LNCAP (cell line): ENCODE measurements around the gene CADM1.

ENCODE experiments used
- TF ChIP-seq, protein P1 (sequence below): fragments of 450-650 bp; IDR thresholded peaks from 2 replicates; pipeline ENCODE4 v1.5.1; 2017; ENCODE audit warnings: mild to moderate bottlenecking

The CADM1 gene

DNA sequence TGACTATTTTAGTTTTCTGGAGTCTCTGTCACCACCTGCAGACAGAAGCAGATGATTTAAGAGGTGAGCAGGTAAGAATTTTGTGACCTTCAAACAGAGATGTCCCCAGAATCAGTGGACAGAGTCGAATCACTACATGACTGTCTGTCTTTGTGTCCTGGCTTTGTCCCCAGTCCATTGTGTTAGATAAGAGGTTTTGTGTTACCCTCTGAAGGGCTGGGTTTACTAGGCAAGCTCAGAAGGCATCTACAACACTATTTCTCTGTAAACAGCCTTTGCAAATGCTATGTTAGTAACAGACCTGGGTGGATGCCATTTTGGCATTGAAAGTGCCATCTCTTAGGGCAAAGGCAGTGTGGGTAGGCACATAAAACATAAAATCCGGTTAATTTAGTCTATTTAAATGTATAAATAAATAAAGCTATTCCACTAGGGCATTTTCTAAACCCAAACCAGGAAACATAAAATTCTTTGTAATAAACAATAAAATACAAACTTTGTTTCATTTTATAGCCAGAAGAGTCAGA lies 40.3 kb upstream of the CADM1 start:
- TF ChIP-seq, protein P1, sequence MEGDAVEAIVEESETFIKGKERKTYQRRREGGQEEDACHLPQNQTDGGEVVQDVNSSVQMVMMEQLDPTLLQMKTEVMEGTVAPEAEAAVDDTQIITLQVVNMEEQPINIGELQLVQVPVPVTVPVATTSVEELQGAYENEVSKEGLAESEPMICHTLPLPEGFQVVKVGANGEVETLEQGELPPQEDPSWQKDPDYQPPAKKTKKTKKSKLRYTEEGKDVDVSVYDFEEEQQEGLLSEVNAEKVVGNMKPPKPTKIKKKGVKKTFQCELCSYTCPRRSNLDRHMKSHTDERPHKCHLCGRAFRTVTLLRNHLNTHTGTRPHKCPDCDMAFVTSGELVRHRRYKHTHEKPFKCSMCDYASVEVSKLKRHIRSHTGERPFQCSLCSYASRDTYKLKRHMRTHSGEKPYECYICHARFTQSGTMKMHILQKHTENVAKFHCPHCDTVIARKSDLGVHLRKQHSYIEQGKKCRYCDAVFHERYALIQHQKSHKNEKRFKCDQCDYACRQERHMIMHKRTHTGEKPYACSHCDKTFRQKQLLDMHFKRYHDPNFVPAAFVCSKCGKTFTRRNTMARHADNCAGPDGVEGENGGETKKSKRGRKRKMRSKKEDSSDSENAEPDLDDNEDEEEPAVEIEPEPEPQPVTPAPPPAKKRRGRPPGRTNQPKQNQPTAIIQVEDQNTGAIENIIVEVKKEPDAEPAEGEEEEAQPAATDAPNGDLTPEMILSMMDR, result no peak

DNA sequence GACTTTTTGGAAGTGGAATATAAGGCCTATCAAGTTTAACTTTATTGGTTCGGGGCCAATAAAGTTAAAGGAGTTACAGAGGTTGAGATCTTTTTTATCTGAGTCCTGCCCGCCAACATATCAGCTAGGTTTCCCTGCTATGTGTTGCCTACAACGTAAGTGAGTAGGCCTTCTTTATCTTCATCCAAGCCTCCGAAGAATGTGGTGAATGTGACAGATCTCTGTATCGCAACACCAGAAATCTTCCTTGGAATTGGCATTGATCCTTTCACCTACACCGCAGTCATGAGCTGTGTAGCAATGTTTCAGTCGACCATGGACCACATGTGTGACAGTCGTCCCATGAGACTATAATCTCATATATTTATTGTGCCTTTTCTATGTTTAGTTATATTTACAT lies 37.3 kb upstream of the CADM1 start:
- TF ChIP-seq, protein P1, result no peak

DNA sequence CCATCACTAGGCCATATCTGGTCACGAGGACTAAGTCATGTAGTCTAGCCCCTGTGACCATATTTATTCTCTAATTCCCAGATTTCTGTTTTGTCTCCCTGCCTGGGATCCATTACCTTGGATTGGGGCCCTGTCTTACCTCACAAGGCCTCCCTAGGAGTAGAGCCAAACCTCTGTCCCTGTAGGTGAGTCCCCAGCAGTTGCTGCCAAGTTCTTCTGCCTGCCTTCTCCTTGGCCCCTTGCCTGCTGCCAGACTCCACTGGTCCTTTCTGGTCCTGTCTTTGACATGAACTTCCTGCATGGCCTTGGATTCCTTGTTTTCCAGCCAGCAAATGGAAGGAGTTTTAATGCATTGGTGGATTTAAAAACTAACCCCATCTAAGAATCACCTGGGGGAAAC lies 35.6 kb upstream of the CADM1 start:
- TF ChIP-seq, protein P1, result no peak

DNA sequence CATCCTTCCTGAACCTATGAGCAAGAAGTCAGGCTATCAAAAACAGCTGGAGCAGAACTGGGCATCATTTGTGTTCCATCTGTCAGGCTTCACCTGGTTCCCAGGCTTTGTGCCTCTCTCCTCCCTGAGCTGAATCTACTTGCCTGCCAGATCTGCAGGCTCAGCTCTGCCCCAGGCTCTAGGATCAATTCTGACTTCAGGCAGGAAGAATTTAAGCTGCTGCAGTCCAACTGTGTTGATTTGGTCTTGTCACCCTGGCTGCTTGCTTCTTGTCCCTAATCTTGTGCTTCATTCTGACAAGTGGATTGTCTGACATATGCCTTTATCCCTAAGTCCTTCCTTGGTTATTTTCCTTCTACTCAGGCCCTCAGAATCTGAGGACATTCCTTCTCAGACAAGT lies 31.6 kb upstream of the CADM1 start:
- TF ChIP-seq, protein P1, result no peak

DNA sequence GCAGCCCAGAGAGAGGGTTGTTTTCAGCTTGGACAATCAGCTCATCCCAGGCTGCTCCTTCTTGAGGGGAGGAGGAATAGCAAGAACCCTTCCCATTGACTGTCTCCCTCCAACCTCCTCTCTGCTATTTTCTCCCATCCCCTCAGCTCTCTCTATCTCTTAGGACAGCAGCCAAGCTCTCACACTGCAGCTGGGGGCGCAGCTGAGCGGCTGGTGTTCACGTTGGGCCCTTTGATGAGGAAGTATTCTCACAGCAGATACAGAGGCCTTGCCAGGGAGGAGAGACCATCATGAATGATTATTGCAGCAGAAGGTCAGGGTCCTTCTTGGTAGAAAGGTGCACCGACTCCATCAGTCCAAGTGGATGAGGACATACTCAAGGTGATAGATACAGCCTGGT lies 26.5 kb upstream of the CADM1 start:
- TF ChIP-seq, protein P1, result no peak

DNA sequence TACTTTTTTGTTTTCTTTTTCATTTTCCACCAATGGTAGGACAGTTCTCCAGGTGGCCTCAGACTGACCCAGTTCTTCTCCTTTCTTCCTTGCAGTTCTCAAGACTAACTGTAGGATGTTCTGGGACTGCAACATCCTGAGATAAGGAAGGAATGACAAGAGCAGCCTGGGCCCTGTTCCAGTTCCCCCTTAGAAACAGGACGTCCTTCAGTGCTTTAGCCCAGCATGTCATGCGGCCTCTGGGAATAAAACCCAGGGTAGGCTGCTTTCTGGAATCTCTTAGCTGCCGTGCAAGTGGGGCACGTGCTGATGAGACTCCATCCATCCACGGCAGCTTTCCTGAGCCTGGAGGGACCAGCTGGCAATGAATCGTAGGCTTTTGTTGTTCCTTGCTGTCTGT lies 24.0 kb upstream of the CADM1 start:
- TF ChIP-seq, protein P1, result no peak

DNA sequence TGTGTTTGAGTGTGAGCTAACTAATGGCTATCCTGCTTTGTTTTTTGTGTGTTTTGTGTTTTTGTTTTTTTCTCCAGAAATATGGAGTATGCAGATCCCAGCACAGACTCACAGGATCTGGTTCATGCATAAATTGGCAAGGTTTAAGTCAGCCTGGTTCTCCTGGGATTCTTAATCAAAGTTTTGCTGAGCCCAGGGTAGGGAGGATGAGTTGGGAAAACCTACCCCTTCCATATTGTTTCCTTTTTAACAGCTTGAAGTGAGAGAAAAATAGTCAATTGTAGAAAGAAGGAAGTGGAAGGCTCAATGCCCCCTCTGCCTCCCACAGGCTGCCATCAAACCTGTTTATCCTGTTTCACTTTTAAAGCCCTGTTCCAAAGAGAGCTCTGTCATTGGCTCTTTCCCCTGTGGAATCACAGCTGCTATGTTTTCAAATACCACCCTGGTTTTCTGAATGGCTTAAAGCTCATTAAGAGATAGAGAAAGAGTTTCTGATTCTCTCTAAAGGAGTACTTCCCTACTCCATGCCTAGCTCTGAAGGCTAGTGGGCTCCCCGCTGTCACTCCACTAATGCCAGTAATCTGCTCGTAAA lies 23.4 kb upstream of the CADM1 start:
- TF ChIP-seq, protein P1, result no peak

DNA sequence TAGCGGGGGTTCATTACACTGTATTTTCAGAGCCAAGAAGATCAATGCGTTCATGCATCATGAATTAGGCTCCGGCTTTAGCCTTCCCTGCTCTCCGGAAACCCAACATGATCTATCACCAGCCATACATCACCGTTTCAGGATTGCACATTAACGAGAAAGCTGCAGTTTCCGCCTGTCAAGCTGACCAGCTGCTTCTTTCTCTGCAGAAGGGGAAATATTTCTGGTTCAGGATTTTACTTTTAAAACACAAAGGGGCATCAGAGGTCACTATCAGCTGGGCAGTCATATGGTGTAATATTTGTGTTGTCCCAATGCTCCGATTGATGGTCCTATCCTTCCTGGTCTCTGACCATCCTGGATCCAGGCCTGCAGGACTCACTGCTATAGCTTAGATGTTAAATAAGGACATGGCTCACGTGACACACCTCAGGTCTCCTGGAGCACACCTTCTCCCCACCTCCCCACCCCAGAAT lies 21.4 kb upstream of the CADM1 start:
- TF ChIP-seq, protein P1, result no peak
